ENCODE results near the gene C20orf173. TPM values are rescaled to one million over a fixed set of nuclear protein-coding genes. Genes with fewer than 3 reads are reported as not detected.

Gene C20orf173, protein sequence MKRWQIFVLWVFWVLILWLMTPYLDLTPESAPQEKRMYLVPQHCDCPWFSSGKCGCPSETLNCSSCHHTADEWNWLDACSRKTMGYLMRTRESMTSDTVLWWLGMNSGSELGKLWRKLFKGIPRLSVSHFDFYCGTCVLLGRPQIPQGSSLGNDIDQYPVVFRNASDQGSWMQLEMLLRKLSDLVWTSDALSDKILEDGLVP
- not detected for total RNA-seq

DNA sequence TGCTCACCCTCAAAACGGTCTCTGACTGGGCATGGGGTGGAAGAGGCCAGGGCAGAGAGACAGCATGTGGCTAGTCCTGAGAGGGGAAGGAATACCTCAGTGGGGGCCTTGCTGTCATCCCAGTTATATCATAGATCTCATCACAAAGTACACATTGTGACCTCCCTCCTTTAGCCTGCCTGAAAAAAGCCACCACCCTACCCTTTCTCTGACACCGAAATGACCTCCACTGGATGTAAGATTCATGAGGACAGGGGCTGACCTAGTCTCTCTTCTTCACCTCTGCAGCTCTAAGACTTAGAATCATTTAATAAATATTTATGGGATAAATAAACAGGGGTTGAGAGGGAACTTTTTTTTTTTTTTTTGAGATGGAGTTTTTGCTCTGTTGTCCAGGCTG is at the start of gene C20orf173:
TSS of gene C20orf173 (minus strand) at position 101 of the 400 bp plus-strand sequence. CDS start 279 bp downstream, outside the sequence.
- no peak for DNase-seq

DNA sequence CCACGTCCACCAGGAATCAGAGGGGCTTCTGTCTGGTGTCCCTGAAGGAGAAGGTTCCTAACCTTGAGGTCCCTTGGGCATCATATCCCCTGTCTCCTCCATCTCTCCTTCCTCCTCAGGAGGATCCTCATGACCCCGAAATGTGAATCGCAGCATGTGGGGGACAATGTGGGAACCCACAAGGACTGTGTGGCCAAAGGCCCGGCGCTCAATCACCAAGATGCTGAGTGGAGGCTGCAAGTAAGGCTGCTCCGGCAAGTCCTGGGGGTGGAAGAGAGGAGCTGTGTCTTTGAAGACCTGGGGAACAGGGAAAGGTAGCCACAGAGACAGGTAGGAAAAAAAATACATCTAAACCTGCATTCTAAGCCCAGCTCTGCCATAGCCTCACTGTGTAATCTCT is 49.7 kb upstream of the C20orf173 start:
- no peak for DNase-seq

DNA sequence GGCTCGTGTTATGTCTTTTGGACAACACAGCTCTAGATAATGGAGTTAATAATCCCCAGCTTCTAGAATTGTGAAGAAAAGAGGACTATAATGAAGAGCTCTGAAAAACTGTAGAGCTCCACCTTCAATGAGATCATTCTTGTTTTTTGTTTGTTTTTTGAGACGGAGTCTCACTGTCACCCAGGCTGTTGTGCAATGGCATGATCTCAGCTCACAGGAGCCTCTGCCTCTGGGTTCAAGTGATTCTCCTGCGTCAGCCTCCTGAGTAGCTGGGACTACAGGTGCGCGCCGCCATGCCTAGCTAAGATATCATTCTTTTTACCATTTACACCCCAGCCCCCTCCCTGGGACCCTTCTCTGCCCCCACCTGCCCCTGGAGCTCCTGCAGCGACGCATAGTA is 49.0 kb upstream of the C20orf173 start:
- no peak for DNase-seq

DNA sequence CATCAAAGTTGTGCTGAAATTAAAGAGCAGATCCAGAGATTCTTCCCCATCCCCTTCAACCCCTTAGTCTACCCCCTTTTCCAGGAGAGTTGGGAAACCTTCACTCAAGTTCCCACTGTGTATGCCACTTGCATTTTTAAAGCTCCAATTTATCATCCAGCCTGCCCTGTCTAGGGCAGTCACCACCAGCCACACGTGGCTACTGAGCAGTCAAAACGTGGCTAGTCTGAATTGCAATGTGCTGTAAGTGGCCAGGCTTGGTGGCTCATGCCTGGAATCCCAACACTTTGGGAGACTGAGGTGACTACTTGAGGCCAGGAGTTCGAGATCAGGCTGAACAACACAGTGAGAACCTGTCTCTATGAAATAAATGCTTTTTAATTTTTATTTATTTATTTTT is 47.4 kb upstream of the C20orf173 start:
- DNase-seq: no peak

DNA sequence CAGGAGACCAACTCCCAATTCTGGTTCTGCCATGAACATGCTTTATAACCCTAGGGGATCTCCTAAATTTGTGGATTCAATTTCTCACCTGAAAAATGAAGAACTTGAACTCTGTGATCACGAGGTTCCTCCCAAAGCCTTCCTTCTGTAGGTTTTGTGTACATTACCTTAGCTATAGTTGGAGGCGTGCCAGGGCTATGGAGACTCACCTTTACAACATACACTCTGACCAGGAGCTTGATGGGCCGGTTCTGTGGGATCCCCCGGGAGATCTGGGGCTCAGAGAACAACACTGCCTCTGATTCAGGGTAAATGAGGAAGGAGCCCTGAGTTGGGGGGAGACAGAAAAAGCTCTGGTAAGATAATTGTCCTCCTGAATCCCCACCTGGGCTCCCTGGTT is 46.5 kb upstream of the C20orf173 start:
- peak; percentile 48 for DNase-seq

DNA sequence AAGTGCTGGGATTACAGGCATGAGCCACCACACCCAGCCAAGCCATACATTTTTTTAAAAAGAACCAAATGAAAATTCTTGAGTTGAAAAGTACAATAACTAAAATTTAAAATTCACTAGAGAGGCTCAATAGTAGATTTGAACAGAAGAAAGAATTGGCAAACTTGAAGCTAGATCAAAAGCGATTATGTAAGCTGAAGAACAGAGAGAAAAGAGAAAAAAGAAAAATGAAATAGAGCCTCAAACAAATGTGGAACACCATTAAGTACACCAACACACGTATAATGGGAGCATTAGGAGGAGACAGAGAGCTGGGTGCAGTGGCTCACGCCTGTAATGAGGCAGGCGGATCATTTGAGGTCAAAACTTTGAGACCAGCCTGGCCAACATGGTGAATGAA is 43.4 kb upstream of the C20orf173 start:
- DNase-seq: no peak

DNA sequence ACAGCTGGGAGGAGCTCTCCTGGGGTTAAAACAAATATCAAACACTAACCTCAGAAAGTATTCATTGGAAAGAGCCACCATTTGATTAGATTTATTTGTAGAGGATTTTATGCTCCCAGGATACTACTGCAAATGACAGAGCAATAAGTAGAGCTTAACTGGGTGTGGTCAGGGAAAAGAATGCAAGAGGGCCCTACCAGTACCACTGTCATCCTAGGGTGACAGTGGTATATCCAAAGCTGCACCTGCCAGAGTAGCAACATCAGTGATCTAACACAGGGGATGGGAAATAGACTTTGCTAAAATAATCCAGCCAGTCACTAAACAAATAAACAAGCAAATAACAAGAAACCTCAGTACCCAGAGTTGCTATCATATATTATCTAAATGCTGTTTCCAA is 42.1 kb upstream of the C20orf173 start:
- DNase-seq: no peak

DNA sequence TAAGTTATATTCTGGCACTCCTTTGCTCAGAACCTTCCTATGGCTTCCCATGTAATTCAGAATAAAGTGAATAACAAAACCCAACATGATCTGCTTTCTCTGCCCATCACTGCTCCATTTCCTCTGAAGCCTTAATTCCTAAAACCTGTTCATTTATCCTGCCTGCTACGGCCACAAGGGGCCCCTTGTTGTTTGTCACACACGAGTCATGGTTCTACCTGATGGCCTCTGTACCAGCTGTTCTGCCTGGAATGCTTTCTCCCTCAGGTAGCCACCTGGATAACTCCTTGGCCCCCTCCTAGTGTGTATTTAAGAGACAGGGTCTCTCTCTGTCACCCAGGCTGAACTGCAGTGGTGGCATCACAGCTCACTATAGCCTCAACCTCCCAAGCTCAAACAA is 39.2 kb upstream of the C20orf173 start:
- no peak for DNase-seq

DNA sequence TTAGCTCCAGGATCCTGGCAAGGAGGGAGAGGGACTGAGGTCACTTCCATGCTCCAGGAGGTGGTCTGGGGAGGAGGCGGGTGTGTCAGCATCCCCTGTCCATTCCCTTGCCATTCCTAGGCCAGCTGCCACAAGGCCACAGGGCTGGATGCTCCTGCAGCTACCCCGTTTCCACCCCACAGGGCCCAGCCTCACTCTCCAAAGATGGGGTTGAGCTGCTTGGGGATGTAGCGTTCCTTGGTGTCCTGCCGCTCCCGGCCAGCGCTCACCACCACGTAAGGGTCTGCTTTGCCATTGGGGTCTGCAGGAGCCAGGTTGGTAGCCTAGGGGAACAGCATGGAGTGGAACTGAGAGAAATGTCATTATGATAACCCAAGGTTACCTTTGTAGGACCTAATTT is 35.5 kb upstream of the C20orf173 start:
- no peak for DNase-seq

DNA sequence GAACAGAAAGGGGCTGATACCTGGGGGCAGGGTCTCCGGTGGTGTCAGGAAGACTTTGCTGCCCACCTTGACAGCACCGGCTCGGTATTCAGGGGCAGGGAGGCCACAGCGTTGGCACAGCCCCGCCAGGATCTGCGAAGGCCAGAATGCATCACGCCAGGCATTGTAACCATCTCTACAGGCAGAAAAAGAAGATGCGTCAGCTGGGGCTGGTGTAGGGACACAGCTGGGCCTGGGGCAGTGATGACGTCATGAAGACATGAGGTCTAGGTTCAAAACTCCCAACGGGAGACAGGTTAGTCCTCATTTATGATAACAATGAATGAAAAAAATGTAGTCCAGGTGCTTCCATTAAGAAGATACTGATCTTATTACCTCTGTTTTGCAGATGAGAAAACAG is 34.4 kb upstream of the C20orf173 start:
- DNase-seq: no peak

DNA sequence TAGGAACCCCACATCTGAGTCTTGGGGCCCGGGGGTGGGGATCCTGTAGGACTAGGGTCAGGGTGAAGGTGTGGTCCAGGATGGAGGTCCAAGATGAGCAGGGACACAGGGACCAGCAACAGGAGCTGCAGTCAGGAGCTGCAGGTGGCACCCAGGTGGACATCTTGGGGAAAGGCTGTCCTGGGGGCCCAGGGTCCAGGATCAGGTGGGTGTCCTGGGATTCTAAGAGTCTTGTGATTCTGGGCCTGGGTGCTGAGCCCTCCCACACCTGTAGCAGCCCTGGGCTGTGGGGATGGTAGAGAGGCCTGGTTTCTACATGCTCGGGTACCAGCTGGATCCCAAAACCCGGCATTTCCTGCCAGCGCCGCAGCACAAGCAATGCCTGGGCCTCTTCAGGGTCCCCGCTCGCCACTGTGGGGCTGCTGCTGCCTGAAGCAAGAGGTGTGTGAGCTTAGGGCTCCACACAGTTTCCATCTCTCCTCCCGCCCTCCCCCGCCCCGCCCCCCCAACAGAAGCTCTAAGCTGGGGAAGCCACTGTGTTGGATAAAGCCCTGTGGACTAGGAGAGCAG is 33.2 kb upstream of the C20orf173 start:
- DNase-seq: no peak

DNA sequence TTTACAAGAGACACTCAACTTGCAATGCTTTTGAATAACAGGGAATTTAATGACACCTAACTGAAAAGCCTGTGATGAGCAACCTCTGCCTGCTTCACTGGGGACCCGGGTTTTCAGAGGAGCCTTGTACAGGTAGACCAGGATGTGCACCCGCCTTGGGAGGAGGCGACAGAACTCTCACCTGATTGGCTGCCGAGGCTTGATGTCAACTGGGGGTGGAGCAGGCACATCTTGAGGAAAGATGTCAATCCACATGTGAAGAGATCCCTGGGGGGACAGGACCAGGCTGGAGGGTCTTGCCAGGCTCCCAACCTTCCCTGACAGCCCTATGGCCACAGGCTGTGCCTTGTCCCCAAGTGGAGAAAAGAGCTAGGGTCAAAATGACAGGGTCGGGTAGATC is 32.2 kb upstream of the C20orf173 start:
- DNase-seq: no peak

DNA sequence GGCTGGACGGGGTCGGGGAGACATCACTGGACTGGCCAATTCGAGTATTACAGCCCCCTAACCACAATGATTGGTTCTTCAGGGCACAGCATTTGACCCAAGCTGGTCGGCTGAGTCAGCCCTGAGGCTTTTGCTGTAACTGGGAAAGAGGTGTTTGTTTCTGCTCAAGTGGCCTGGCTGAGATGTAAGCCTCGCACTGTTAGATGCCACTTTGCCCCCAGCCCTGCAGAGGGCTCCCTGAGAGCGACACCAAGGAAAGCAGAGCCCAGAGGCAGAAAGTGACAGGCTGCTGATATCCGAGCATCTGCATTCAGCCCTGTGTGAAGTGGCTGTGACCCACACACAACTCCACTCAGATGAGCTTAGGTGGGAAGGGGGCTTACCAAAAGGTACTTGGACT is 31.8 kb upstream of the C20orf173 start:
- peak; percentile 40 for DNase-seq

DNA sequence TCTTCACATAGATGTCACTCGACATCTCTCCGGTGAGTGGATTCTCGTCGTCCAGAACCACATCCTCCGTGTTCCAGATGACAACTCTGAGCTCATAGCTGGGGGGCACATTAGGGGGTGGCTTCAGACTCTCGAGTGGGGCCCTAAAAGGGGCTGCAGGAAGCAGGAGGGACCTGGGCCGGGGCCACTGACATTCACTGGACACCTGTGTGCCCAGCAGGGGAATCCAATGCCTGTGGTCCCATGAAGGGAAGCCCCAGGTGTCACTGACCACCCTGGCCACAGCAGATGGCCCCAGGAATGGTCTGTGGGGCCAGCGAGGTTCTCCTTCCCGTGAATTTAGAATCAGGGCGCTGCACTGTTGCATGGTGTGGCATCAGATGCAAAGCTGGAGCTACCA is 31.1 kb upstream of the C20orf173 start:
- no peak for DNase-seq

DNA sequence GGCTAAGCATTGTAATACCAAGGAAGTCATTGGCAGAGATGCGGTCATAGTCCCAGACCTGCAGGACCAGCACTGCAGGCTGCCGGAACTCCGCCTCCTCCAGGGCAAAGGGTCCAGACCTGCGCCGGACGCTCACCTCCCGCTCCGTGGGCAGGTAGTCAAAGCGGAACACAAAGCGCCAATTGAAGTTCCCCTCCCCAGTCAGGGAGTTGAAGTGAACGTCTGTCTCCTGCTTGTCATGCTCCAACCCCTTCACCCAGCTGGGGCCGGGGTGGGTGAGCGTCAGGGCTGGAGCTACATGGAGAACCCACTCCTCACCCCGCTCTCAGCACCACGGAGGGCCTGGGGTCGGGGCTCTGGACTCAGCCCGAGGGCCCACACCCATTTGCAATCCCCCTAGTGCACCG is 30.7 kb upstream of the C20orf173 start:
- no peak for DNase-seq

DNA sequence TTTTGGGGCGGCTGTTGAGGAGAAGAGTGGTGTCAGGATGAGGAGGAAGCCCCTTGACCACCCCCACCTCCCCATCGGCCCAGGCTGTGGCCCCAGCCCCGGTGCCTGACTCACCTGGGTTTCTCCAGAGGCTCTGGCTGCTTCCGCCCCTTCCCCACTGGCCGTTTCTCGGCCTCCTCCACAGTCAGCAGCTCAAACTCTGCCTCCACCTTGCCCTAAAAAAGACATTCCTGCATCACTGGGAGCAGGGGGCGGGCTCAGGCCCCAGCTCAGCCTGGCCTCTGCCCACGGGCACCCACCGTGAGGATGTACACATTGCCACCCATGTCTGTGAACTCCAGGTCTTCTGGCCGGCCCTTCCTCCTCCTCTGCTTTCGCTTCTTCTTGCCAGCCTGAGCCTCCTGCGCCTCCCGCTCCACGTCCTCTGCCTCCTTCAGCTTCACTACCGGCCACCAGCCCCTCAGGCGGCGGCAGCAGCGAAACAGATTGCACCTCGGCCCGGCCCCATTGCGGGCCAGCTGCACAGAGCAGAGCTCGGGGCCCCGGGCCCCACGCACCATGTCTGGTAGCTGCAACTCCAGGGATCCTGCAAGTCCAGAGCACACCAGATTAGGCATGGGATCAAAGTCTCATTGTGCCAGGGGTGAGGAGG is 29.7 kb upstream of the C20orf173 start:
- DNase-seq: no peak

DNA sequence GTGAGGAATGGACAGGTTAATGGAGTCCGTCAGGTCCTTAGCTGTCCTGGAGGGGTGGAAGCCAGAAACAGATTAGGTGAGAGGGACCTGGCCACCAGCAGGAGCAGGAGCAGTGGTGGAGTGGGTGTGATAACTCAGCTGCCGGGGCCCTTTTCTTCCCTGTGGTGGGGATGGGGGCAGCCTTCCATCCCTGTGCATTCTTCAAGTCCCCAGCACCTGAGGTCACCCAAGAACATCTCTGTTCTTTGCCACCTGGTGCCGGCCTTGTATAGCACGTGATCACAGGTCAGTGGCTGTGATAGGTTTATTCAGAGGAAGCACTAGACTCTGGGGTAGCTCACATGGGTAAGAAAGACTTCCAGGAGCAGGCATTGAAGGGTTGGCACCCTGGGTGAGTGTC is 29.0 kb upstream of the C20orf173 start:
- DNase-seq: no peak

DNA sequence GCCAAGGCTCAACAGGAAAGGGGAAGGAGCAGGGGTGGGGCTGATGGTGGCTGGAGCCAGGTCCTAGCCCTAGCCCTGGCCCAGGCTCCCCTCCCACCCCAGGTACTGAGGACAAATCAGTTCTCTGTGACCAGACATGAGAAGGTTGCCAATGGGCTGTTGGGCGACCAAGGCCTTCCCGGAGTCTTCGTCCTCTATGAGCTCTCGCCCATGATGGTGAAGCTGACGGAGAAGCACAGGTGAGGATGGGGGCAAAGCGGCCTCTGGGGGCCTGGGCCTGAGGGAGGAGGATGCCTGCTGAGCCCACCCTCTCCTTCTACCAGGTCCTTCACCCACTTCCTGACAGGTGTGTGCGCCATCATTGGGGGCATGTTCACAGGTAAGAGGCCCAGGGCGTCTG is 27.4 kb upstream of the C20orf173 start:
- no peak for DNase-seq

DNA sequence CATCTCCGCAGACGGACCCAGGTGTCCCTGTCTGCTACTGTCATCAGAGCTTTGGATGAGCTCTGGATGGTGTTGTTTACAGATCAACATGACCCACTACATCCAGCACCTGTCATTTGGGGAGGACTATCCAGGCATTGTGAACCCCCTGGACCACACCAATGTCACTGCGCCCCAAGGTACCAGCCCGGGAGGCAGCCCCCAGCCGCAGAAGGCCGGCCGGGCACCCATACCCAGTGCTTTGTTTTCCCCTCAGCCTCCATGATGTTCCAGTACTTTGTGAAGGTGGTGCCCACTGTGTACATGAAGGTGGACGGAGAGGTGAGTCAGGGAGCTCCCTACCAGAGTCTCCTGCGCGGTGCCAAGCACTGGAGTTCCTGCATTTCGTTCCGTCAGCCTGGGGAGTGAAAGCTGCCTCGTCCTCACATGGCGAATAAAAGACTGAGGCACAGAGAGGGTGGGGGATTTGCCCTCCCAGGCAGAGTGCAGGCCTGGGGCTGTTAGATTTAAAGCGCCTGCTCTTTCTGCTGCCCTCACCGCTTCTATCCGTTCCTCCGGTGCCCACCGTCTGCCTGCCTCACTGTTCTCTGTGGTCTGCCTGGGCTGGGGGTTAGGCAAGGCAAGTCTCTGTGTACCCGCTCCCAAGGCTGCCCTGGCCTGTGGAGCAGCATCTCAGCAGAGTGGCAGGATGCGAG is 26.6 kb upstream of the C20orf173 start:
- no peak for DNase-seq

DNA sequence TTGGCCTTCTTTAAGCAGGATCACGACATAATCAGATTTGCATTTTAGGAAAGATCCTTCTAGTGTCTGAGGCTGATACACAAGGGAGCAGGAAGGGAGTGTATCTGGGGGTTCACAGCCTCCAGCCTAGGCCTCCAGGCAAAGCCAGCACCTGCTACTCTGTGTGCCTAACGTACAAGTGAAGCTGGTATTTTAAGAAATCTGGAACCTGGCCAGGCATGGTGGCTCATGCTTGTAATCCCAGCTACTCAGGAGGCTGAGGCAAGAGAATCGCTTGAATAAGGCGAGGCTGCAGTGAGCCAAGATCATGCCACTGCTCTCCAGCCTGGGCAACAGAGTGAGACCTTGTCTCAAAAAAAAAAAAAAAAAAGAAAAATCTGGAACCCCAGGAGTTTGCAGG is 26.0 kb upstream of the C20orf173 start:
- DNase-seq: peak; percentile 38

DNA sequence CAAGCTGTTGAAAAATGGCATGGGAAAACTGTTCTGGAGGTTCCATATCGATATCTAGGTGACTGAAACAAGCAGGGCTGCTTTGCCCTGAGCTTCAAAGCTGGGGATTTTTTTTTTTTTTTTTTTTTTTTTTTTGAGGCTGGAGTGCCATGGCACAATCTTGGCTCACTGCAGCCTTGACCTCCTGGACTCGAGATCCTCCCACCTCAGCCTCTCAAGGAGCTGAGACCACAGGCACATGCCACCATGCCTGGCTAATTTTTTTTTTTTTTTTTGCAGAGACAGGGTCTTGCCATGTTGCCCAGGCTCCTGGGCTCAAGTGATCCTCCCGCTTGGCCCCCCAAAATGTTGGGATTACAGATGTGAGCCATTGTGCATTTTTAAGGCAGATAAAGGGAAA is 23.5 kb upstream of the C20orf173 start:
- no peak for DNase-seq

DNA sequence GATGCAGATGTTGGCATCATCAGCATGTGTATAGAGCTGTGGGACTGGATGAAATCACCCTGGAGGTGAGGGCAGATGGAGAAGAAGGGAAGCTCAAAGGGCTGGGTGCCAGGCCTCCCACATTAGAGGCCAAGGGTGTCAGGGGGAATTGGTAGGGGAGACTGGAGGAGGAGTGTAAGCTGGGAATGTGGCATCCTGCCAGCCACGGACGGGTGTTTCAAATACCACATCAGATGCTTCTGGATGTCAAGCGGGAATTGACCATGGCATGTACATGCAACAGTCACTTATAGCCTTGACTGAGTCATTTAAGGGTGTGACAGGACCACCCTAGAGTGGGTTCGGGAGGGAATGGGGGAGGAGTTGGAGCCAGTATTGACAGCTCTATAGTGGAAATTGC is 22.1 kb upstream of the C20orf173 start:
- DNase-seq: peak; percentile 64

DNA sequence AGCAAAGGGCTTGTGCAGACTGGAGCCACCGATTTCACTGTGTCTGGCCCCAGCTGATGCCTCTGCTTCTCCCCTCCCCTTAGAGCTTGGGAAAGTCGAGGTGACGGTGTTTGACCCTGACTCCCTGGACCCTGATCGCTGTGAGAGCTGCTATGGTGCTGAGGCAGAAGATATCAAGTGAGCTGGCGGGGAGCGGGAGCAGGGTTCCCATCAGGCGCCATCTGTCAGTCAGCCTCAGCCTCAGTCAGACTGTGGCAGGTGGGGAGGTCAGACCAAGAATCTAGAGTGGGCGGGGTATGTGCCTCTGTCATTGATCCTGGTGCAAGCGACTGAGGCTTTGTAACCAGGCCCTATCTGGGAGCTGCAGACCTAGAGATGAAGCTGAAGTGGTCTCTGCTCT is 17.9 kb upstream of the C20orf173 start:
- DNase-seq: no peak

DNA sequence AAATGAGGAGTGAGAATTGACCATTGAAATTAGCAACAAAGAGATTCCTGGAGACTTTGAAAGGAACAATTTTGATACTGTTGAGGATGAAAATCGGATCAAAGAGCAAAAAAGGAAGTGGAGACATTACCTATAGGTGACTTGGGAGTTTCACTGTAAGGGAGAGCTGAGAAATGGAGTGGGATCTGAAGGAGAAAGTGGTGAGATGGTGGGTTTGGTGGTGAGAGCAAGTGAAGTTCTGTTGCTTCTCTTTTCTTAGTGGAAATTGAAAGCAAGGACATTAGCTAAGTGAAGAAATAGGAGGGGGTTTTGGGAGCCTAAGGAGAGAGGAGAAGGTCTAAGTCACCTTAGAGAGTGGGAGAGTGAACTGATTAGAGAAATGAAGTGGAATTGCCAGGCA is 16.7 kb upstream of the C20orf173 start:
- DNase-seq: no peak
